Coronary artery (tissue), 2 donors: ENCODE measurements around the gene ZSCAN20.
A peak's percentile ranks its signal among the peaks of the same experiment; 100 is the strongest.

Experiments
- DNase-seq: peaks from one replicate; pipeline ENCODE4 v3.0.0-alpha.2; 2017; ENCODE audit warnings: low spot score
- H3K27ac ChIP-seq, 2 donors: fragments of 200-600 bp; sonication (generic); one replicate each; pipeline ENCODE4 v1.5.1; 2016 to 2019
- H3K4me3 ChIP-seq: fragments of 200-600 bp; sonication (generic); 2 replicates; pipeline ENCODE4 v1.5.1; 2016; ENCODE audit warnings: mild to moderate bottlenecking, moderate library complexity
- TF ChIP-seq, protein P1 (sequence below): fragments of 200-600 bp; sonication (generic); IDR thresholded peaks from one replicate; pipeline ENCODE4 v1.5.1; 2019; ENCODE audit warnings: antibody characterized with exemption

ZSCAN20 gene

GRCh38 chr1:33472269-33472980 lies at the start of gene ZSCAN20:
TSS of gene ZSCAN20 (plus strand) at chr1:33472645. CDS start at chr1:33479289, 6,644 bp downstream.
- Histone ChIP-seq H3K4me3 (peak within 1 kb of the TSS; percentile 74), H3K27ac (peak within 1 kb of the TSS; percentile 75 to 84)
- DNase-seq = peak; percentile 99
- TF ChIP-seq, protein P1, sequence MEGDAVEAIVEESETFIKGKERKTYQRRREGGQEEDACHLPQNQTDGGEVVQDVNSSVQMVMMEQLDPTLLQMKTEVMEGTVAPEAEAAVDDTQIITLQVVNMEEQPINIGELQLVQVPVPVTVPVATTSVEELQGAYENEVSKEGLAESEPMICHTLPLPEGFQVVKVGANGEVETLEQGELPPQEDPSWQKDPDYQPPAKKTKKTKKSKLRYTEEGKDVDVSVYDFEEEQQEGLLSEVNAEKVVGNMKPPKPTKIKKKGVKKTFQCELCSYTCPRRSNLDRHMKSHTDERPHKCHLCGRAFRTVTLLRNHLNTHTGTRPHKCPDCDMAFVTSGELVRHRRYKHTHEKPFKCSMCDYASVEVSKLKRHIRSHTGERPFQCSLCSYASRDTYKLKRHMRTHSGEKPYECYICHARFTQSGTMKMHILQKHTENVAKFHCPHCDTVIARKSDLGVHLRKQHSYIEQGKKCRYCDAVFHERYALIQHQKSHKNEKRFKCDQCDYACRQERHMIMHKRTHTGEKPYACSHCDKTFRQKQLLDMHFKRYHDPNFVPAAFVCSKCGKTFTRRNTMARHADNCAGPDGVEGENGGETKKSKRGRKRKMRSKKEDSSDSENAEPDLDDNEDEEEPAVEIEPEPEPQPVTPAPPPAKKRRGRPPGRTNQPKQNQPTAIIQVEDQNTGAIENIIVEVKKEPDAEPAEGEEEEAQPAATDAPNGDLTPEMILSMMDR = no peak

GRCh38 chr1:33424205-33424604 lies 48.2 kb upstream of the ZSCAN20 start:
- Histone ChIP-seq H3K4me3 (no peak overlapping the region), H3K27ac (no peak overlapping the region)
- TF ChIP-seq, protein P1 = no peak
- no peak for DNase-seq

DNA sequence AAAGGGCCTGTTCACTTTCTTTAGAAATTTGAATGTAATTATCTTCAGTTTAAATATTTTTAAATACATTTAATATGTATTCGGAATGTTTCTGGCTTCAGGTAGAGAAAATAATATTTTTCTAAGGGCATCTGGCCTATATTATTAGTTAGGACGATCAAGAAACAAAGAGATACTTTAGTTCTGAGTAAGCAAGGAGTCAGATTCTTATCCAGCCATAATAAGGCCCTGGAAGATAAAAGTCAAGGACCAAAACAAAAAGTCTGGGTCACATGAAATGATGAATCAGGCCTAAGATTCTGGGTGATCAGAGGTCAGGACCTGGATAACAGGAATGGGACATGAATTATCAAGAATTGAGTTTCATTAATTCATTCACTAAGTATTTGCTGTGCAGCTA lies 47.8 kb upstream of the ZSCAN20 start:
- Histone ChIP-seq H3K27ac (no peak overlapping the region), H3K4me3 (no peak overlapping the region)
- no peak for DNase-seq
- TF ChIP-seq, protein P1 = no peak

DNA sequence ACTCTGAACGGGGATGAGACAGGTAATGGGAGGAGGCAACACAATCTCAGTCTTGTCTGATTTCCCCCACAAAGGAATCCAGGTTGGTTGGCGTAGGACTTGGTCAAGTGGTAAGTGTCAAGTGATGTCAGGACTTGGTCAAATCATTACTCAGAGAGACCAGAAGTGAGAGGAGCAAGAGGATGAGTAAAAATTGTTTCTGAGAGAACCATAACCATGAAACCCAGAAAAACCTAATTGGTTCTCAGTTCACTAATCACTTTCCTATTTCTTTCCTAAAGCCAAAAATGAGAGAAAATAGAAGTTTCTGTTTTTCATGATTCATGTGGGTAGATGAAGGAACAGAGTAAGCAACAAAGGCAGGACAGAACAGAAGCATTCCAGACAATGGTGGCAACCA lies 46.5 kb upstream of the ZSCAN20 start:
- TF ChIP-seq, protein P1 = no peak
- DNase-seq = no peak
- no peak overlapping the region for H3K4me3 ChIP-seq
- H3K27ac ChIP-seq = no peak overlapping the region

DNA sequence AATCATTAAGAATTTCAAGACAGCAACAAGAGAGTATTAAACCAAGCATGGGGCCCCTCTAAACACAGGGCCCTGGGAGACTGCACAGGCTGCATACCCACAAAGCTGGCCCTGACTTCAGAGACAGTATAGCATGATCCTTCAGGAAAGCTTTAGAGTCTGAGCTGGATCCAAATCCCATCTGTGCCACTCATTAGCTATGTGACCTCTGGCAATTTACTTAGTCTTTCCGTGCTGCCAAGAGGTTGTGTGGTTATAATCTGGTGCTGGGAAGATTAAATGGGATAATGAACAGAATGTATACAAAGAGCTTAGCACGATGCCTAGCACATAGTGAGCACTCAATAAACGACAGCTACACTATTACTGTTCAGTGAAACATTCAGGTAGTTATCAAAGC lies 45.5 kb upstream of the ZSCAN20 start:
- H3K27ac ChIP-seq = no peak overlapping the region
- H3K4me3 ChIP-seq = no peak overlapping the region
- no peak for DNase-seq
- TF ChIP-seq, protein P1 = no peak

GRCh38 chr1:33428661-33429060 lies 43.8 kb upstream of the ZSCAN20 start:
- TF ChIP-seq, protein P1 = no peak
- no peak for DNase-seq
- H3K27ac ChIP-seq = no peak overlapping the region
- no peak overlapping the region for H3K4me3 ChIP-seq

DNA sequence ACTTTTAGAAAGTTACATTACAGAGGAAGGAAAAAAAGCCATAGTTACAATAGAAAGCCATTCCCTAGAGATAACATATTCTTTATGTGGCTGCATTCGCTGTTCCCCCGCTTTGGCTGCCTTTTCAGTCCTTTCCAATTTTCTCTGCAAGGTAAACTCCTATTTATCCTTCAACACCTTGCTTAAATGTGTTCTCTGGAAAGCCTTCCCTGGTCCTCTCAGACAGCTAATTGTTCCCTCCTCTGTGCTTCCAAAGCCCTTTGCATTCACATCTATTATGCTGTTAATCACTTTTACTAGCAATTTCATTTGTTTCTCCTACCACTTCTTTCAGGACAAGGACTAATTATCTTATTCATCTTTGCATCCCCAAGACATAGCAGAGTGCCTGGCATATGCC lies 43.1 kb upstream of the ZSCAN20 start:
- TF ChIP-seq, protein P1 = no peak
- H3K27ac ChIP-seq = no peak overlapping the region
- H3K4me3 ChIP-seq = no peak overlapping the region
- no peak for DNase-seq
